ENCODE measurements around the gene FBXL7.

- no peak for TF ChIP-seq POLR2AphosphoS5 (IDR thresholded peaks at IDR 0.05)
- no peak for TF ChIP-seq CTCF (IDR thresholded peaks at IDR 0.05)
- no peak for TF ChIP-seq POLR2A (IDR thresholded peaks at IDR 0.05)
- no peak for TF ChIP-seq EP300 (IDR thresholded peaks at IDR 0.05)
These were observed 469.0 kb downstream of the FBXL7 start for GRCh38 chr5:15968993-15969392.
